Measurements from ENCODE around the gene SUCNR1. TPM values are rescaled to one million over a fixed set of nuclear protein-coding genes. Genes with fewer than 3 reads are reported as not detected.

Gene SUCNR1
- total RNA-seq, 2 donors from 2014 or later: 0.05 to 0.42 TPM

DNA sequence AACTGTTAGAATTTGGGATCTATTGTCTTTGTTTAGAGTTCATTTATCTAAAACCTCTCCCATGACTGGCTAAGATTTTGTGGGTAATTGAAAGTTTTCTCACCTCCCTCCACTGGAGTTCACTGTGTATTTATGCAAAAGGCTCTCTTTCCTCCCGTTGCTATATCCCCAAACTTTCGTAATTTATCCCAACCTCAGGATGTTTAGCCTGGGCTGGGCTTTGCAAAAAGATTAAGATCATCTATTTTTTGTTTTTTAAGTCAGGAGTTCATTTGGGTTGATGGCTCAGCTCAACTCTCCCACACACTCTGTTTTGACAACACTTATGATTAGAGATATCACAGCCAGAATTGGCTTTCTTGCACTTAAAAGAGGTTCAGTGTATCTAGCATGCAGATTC, 27.0 kb downstream of the SUCNR1 start:
- TF ChIP-seq, protein P1, sequence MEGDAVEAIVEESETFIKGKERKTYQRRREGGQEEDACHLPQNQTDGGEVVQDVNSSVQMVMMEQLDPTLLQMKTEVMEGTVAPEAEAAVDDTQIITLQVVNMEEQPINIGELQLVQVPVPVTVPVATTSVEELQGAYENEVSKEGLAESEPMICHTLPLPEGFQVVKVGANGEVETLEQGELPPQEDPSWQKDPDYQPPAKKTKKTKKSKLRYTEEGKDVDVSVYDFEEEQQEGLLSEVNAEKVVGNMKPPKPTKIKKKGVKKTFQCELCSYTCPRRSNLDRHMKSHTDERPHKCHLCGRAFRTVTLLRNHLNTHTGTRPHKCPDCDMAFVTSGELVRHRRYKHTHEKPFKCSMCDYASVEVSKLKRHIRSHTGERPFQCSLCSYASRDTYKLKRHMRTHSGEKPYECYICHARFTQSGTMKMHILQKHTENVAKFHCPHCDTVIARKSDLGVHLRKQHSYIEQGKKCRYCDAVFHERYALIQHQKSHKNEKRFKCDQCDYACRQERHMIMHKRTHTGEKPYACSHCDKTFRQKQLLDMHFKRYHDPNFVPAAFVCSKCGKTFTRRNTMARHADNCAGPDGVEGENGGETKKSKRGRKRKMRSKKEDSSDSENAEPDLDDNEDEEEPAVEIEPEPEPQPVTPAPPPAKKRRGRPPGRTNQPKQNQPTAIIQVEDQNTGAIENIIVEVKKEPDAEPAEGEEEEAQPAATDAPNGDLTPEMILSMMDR (IDR thresholded peaks at IDR 0.05): no peak
- H3K36me3 ChIP-seq: no peaks in the 10 kb centered on the region
- intact Hi-C loops (cut with DNase I): no loop called here
- no peaks in the 10 kb centered on the region for H3K4me1 ChIP-seq
- no peaks in the 10 kb centered on the region for H3K27me3 ChIP-seq
- H3K9ac ChIP-seq (ENCODE audit: low read depth in 2 of 2, low read length in 2 of 2): no peak overlapping the region
- no peak for DNase-seq
- H3K4me3 ChIP-seq: no peak overlapping the region
- no peak overlapping the region for H3K27ac ChIP-seq
- no peaks in the 10 kb centered on the region for H3K9me3 ChIP-seq

DNA sequence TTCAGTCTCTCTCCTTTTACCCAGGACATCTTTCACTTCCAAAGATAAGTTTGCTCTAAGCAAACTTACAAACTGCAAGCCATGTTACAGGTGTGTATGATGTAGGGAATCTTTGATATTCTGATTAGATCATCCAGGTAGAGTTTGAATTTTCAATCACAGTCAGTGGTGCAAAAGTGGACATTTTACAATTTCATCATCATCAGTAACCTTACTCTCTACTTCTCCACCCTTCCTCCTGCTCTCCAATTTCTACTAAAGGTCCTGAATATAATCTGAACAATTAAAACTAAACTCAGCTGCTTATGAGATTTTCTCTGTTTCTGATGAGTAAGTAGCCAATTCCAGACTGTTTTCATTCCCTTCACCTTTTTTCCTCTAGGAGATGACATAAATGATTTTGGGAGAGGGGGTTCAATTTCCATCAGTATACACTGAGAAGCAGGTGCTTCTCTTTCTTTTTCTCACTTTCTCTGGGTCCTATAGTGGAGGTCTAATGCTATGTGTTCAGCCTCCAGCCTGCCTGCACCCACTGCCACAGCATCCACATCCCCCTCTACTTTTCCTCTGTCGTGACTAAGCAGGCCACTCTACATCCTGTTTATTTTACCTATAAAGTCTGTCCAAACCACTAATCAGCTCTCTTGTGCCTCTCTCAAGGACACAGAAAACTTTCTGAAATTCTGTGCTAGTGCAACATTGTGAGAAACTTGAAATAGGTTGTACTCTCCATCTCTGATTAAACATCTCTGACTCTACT, 27.6 kb downstream of the SUCNR1 start:
- Histone ChIP-seq H3K4me1 (no peaks in the 10 kb centered on the region), H3K4me3 (no peak overlapping the region), H3K27ac (no peak overlapping the region), H3K9ac (ENCODE audit: low read depth in 2 of 2, low read length in 2 of 2) (no peak overlapping the region), H3K27me3 (no peaks in the 10 kb centered on the region), H3K36me3 (no peaks in the 10 kb centered on the region), H3K9me3 (no peaks in the 10 kb centered on the region)
- intact Hi-C loops (cut with DNase I): no loop called here
- no peak for DNase-seq
- TF ChIP-seq, protein P1 (IDR thresholded peaks at IDR 0.05): no peak

DNA sequence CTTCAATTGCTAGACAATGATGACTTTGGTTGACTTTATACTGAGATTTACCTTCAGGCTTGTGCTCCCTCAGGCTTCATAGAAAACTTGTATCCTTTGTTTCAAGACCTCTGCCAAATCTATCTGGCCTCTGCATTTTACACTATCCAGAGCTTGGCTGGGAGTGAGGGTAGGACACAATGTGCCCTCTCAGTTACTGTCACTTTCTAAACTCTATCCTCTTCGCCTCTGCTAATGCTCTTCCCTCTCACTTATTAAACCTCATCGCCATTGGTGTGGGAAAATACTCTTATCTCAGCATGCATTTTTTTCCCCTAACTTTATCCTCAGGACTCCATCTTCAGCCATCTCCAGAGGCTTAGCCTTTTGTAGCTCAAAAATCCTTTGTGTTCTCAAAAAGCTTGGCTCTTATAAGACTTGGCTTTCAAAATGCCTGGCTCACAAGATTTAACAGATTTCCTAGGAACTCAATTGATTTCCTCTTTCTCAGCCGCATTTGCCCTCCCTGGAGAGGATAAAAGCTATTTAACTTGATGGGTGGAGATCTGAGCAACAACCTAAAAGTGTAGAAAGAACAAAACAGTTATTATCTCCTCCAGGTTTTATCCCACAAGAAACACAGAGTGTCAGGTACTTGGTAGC, 28.3 kb downstream of the SUCNR1 start:
- Histone ChIP-seq H3K36me3 (no peaks in the 10 kb centered on the region), H3K27me3 (no peaks in the 10 kb centered on the region), H3K9ac (ENCODE audit: low read depth in 2 of 2, low read length in 2 of 2) (no peak overlapping the region), H3K4me3 (no peak overlapping the region), H3K27ac (no peak overlapping the region), H3K9me3 (no peaks in the 10 kb centered on the region), H3K4me1 (no peaks in the 10 kb centered on the region)
- TF ChIP-seq, protein P1 (IDR thresholded peaks at IDR 0.05): no peak
- no peak for DNase-seq
- intact Hi-C loops (cut with DNase I): no loop called here

DNA sequence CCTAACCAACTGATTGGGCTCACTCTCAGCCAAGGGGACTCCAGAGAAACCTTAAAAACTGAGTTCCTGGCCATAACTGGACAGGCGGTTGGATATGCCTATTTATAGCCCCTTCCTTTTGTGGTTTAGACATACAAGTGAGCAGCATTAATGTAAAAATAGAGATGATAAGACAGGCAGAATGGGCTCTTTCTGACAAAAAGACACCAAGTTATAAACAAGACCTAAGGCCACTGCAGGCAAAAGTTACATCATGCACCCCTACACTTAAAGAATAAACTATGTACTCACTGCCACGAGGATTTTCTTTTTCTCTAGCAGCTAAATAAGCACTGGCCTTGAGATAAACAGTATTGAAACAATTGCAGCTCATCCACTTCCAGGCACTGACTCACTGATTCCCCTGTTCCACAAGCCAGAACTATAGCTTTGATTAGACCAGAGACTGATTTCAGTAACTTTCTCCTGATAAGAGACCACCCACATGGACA, 30.1 kb downstream of the SUCNR1 start:
- no peaks in the 10 kb centered on the region for H3K36me3 ChIP-seq
- no peaks in the 10 kb centered on the region for H3K4me1 ChIP-seq
- H3K4me3 ChIP-seq: no peak overlapping the region
- TF ChIP-seq, protein P1 (IDR thresholded peaks at IDR 0.05): no peak
- intact Hi-C loops (cut with DNase I): no loop called here
- no peaks in the 10 kb centered on the region for H3K27me3 ChIP-seq
- DNase-seq: no peak
- no peak overlapping the region for H3K9ac ChIP-seq (ENCODE audit: low read depth in 2 of 2, low read length in 2 of 2)
- H3K9me3 ChIP-seq: no peaks in the 10 kb centered on the region
- H3K27ac ChIP-seq: peak overlapping the region; percentile 25

DNA sequence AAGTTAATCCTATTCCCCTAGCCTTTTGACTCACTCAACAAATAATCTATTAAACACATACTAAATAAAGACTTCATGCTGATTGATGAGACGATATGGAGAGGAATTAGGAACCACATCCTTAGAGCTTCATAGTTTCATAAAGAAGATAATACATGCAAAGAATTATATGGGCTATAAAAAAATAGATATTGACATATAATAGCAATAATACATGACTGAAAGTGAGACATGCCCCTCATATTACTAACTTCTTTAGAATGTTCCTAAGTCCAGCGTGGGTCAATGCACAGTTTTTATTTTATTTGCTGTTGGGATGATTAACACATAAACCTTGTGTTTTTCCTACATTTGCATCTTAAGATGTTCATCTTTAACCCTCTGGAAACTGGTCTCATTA, 32.2 kb downstream of the SUCNR1 start:
- intact Hi-C loops (cut with DNase I): no loop called here
- TF ChIP-seq, protein P1 (IDR thresholded peaks at IDR 0.05): no peak
- no peak overlapping the region for H3K9ac ChIP-seq (ENCODE audit: low read depth in 2 of 2, low read length in 2 of 2)
- H3K4me3 ChIP-seq: no peak overlapping the region
- H3K9me3 ChIP-seq: no peaks in the 10 kb centered on the region
- H3K36me3 ChIP-seq: no peaks in the 10 kb centered on the region
- H3K27me3 ChIP-seq: no peaks in the 10 kb centered on the region
- no peaks in the 10 kb centered on the region for H3K4me1 ChIP-seq
- no peak for DNase-seq
- H3K27ac ChIP-seq: no peak overlapping the region

Measured in colonic mucosa (tissue), 4 donors.